GM21528 (cell line): ENCODE results near the gene PANX3.

Experiments
- ATAC-seq: cut with Tn5 transposase; IDR thresholded peaks from one replicate; pipeline ENCODE4 v1.9.1; 2021; ENCODE audit warnings: mild to moderate bottlenecking, moderate library complexity; ENCODE audit not compliant: unreplicated experiment, low FRiP score

PANX3 gene

DNA sequence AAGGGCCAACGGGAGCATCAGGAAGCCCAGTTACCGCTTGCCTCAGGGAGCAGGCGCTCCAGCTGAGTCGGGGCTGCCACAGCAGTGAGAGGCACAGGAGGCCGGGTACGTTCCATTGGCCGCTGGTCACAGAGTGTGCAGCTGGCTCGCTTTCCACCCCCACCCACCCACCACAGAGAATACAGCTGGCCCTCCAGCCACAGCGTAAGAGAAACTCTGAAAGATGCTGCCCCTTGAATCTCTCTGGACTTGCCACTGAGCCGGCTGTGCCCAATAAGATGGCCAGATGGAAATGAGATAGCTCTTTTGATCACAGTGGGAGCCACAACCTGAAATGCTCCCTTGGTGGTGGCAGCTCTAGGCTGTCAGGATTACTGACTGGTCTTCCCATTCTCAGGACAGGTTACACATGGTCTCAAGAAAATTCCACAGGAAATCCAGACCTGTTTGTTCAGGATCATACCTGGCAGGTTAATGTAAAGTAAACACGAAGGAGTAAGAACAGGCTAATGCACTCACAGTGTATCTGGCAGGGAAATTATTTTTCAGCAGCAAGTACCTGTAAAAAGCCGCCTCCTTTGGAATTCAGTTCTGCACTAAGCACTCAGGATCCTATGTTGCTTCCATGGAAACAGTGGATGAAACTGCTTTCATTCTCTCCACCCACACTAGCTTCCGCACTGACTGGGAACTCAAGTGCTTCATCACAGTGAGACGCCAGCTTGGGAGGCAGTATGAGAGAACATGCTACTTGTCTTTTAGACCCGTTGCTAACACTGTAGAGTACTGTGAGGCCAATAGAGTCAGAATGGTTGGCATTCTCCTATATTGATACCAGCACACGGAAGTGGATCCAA lies 45.8 kb downstream of the PANX3 start:
- no peak for ATAC-seq

GRCh38 chr11:124657904-124658303 lies 46.7 kb downstream of the PANX3 start:
- ATAC-seq = no peak

- no peak for ATAC-seq
Measured at GRCh38 chr11:124658501-124658900, 47.3 kb downstream of the PANX3 start.

DNA sequence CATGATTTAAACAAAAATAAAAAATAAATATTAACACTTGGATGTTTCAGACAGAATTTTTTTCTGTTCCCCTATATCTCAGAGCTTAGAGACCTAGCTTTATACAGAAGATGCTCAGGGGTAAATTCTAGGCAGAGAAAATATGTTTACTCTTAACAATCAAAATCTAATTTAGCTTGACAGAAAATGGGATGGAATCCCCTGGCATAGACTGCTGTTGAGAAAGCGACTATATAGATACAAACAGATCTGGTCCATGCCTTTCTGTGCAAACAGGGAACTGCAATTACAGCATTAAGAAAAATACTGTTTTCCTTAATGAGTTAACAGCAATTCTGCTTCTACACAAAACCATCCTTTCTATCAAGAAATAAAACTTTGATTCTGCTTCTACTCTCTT lies 47.8 kb downstream of the PANX3 start:
- no peak for ATAC-seq

- ATAC-seq = no peak
Measured at GRCh38 chr11:124661553-124661952, 50.3 kb downstream of the PANX3 start.

DNA sequence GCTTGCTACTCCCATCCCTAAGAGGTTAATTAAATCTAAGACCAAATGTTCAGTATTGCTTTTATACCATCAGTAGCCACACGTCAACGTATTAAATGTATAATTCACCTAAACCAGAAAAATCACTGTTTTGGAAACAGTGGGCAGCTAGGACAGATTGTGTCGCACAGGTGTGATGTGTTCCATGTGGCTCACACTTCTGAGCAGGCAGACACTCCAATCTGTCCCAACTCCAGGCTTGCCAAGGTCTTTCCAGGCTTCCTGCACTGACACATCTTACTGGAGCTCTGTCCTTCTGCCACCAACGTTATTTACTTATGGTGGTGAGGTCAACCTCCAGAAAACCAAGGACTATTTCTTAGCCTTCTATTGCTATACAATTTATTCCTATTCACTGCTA lies 50.9 kb downstream of the PANX3 start:
- ATAC-seq = no peak

DNA sequence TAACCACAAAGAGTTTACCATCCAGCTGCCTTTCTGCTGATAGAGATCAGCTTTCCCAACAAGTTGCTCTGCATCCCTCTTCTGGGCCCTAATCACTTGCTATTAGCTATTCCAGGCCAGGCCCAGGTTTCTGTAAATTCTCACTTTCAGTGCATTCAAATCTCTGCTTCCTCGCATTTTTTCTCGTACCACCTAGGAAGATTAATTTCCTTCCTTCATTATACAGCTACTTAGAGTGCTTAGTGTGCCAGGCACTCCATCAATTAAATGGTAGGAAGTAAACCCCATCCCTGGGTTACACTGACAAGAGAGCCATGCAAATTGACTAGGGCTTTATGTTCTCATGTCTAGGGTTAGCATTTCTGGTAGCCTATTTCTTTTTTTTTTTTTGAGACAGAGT lies 52.6 kb downstream of the PANX3 start:
- no peak for ATAC-seq

- ATAC-seq = no peak
Measured at GRCh38 chr11:124667601-124668000, 56.4 kb downstream of the PANX3 start.

DNA sequence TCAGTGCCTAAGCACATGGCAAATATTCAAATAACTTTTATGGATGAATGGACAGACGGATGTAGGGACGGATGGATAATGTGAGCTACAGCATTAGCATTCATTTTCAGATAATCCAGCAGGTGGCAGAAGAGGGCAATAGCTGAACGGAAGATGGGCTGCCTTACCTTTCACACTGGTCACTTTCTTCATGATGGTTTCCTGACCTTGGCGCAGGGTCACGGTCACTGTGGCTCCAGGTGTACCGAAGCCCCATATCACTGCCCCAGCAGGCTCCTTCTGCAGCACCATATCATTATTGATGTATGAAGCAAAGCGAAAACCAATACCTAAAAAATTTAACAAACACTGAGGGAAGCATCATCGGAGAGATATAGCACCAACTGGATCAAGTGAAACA lies 58.0 kb downstream of the PANX3 start:
- ATAC-seq = peak; percentile 30
